Epithelial cell of alveolus of lung (primary cell): ENCODE measurements around the gene RGS17. TPM values are rescaled to one million over a fixed set of nuclear protein-coding genes. Genes with fewer than 3 reads are reported as not detected.

Source experiments
- total RNA-seq: library from RNA; depleted of rRNA; stranded (reverse); fragments of >200 nt; gene quantifications from 2 replicates; pipeline ENCODE4 v1.2.1, GENCODE V29; 2015

The RGS17 gene, protein sequence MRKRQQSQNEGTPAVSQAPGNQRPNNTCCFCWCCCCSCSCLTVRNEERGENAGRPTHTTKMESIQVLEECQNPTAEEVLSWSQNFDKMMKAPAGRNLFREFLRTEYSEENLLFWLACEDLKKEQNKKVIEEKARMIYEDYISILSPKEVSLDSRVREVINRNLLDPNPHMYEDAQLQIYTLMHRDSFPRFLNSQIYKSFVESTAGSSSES
- 12.4 and 14.4 TPM in 2 replicates for total RNA-seq

DNA sequence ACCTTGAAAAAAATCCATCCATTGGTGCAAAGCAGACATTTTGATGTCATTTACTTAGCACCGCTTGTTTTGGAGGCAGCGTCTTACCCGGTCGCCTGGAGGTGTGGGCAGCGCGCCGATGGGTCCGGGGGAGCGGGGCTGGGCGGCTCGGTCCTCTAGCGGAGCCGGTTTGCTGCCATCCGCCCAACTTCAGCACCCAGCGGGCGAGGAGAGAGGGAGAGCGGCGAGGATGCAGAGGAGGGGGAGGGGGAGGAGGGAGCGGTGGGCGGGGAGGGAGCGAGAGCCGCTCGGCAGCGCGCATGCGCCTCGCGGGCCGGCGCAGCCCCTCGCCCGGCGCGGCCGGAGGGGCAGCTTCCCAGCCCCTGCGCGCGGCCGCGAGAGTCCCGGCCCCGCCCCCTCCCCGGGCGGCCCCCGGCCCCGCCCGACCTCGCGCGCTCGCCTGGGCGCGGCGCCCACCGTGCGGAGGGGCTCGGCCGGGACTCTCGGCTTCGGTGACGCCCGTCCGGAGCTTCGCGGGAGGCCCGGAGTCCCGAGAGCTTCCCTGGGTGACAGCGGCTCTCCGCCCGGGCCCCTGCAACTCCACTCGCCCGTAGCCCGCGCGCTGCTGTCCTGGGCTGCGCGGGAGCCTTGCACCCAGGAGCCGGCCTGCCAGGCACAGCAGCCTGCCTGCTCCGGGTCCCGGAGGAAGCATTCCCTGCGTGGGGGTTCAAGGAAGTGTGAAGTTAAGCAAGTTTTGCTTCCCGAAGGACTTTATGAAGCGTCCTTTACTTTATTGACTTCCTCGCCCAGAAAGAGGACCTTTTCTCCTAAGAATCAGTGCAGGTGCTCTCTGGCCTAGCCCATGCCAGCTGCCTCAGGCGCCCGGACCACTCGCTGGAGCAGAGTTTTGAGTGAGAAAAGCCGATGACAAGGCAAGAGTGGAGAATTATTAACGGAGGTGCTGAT lies at the start of gene RGS17:
Gene RGS17, minus strand, starts transcription at position 246 of the 945 bp plus-strand sequence. CDS start 87,264 bp downstream, outside the sequence.

DNA sequence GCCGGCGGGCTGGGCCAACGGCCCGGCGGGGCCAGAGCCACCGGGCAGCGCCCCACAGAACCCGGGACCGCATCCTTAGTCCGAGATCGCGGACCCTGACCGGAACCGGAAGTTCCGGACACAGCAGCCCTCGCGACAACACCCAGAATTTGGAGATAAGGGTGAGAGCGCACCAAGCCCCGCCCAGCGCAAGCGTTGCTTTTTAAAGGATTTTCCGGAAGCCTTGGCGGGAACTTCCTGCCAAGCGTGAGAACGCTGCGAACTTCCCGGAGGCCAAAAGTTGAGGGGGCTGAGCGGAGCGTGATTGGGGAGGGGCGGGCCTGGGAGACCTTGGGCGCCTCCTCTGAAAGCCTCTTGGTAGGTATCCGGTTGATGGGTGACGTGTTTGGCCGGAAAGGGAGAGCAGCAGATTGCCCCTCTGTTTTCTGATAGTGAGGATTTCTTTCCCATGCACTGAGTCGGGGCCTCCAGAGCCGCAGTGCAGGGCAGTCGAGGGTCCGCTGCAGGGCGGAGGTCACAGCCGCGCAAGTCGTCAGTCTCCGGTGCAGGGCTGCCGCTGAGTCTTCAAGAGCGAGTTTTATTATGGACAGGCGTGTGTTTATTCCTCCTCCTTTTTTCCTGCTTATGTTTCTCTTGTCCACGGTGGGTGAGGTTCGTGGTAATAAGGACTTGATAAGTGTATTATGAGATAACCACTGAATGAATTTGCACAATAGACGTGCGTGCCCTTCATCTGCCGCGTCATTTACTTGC lies 128.3 kb downstream of the RGS17 start, which contains the start of gene MTRF1L:
Gene MTRF1L, minus strand, starts transcription at position 97 of the 753 bp plus-strand sequence. Its CDS starts 24 bp downstream, at position 73.

GRCh38 chr6:152982904-152983636 lies 148.0 kb downstream of the RGS17 start, which contains the start of gene FBXO5:
Gene FBXO5, minus strand, starts transcription at chr6:152983041. Its CDS starts 82 bp downstream, at chr6:152982959.

Other genes starting within 250 kb of the RGS17 start
- gene FBXO5, start 148.2 kb downstream of the RGS17 start, total RNA-seq = 11.7 and 21.2 TPM in 2 replicates
- 14.9 and 16.9 TPM in 2 replicates for gene MTRF1L, start 128.6 kb downstream of the RGS17 start, total RNA-seq